Measurements from ENCODE around the gene ZNF677. TPM values are rescaled to one million over a fixed set of nuclear protein-coding genes. Genes with fewer than 3 reads are reported as not detected.
"Not testable (repeated sequence)": the region's sequence is repeated elsewhere in the genome, so short reads cannot be mapped to it uniquely, and the experiment has no call there.

ZNF677 gene
- total RNA-seq, 1 experiment from 2014 or later: 5.4 TPM

DNA sequence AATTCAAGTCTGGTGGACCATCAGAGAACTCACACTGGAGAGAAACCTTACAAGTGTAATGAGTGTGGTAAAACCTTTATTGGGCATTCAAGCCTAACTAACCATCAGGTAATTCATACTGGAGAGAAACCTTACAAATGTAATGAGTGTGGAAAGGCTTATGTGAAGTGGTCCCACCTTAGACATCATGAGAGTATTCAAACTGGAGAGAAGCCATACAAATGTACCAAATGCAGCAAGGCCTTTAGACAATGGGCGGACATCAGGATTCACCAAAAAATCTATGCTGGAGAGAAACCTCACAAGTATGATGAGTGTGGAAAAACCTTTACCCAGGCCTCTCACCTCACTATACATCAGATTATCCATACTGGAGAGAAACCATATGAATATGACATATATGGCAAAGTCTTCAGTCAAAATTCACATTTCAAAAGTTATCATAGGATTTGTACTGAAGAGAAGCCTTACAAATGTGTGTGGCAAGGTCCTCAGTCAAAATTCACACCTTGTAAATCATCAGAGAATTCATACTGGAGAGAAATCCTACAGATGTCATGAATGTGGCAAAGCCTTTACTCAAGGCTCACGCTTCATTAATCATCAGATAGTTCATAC is 41.9 kb downstream of the ZNF677 start:
- peaks cover 48% of the 10 kb centered on the region for H3K9me3 ChIP-seq (ENCODE audit: low read depth, low read length, poor library complexity, severe bottlenecking)
- DNase-seq (ENCODE audit: low spot score): no peak
- H3K27me3 ChIP-seq (replicated peaks; ENCODE audit: insufficient read depth, low read depth, low read length, poor library complexity): no peaks in the 10 kb centered on the region
- no peak overlapping the region for H3K4me3 ChIP-seq (ENCODE audit: low read depth, low read length, poor library complexity, severe bottlenecking)
- CTCF ChIA-PET: no interaction called here
- POLR2A ChIA-PET (ENCODE audit: low non-redundant PET): no interaction called here
- H3K36me3 ChIP-seq (ENCODE audit: insufficient read depth, low read length, poor library complexity, severe bottlenecking): no peaks in the 10 kb centered on the region
- TF ChIP-seq, protein P1, sequence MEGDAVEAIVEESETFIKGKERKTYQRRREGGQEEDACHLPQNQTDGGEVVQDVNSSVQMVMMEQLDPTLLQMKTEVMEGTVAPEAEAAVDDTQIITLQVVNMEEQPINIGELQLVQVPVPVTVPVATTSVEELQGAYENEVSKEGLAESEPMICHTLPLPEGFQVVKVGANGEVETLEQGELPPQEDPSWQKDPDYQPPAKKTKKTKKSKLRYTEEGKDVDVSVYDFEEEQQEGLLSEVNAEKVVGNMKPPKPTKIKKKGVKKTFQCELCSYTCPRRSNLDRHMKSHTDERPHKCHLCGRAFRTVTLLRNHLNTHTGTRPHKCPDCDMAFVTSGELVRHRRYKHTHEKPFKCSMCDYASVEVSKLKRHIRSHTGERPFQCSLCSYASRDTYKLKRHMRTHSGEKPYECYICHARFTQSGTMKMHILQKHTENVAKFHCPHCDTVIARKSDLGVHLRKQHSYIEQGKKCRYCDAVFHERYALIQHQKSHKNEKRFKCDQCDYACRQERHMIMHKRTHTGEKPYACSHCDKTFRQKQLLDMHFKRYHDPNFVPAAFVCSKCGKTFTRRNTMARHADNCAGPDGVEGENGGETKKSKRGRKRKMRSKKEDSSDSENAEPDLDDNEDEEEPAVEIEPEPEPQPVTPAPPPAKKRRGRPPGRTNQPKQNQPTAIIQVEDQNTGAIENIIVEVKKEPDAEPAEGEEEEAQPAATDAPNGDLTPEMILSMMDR (conservative IDR thresholded peaks at IDR 0.05; ENCODE audit: low read depth, low read length): no peak
- no peak for TF ChIP-seq EZH2 (IDR thresholded peaks at IDR 0.05; ENCODE audit: borderline replicate concordance, low read depth, low read length, poor library complexity, severe bottlenecking)
- no peaks in the 10 kb centered on the region for H3K4me1 ChIP-seq (ENCODE audit: insufficient read depth, low read length, poor library complexity, severe bottlenecking)
- H3K27ac ChIP-seq (ENCODE audit: low read depth, low read length, poor library complexity, severe bottlenecking): no peak overlapping the region
- intact Hi-C loops (cut with micrococcal nuclease; ENCODE audit: unreplicated experiment): no loop called here
- no TSS peak for BruUV-seq (replicated peaks)

- BruUV-seq (replicated peaks); CTCF ChIA-PET; H3K27ac ChIP-seq (ENCODE audit: low read depth, low read length, poor library complexity, severe bottlenecking); intact Hi-C loops (cut with micrococcal nuclease; ENCODE audit: unreplicated experiment); H3K4me3 ChIP-seq (ENCODE audit: low read depth, low read length, poor library complexity, severe bottlenecking); H3K27me3 ChIP-seq (replicated peaks; ENCODE audit: insufficient read depth, low read depth, low read length, poor library complexity); POLR2A ChIA-PET (ENCODE audit: low non-redundant PET); DNase-seq (ENCODE audit: low spot score); H3K36me3 ChIP-seq (ENCODE audit: insufficient read depth, low read length, poor library complexity, severe bottlenecking); H3K4me1 ChIP-seq (ENCODE audit: insufficient read depth, low read length, poor library complexity, severe bottlenecking): not testable (repeated sequence)
- H3K9me3 ChIP-seq (ENCODE audit: low read depth, low read length, poor library complexity, severe bottlenecking): peaks cover 42% of the 10 kb centered on the region
Measured at GRCh38 chr19:53211554-53211953, 43.1 kb downstream of the ZNF677 start.

GRCh38 chr19:53196777-53197396 is 57.8 kb downstream of the ZNF677 start:
- peak; percentile 87 for DNase-seq (ENCODE audit: low spot score)
- Histone ChIP-seq H3K27ac (ENCODE audit: low read depth, low read length, poor library complexity, severe bottlenecking) (peak overlapping the region; percentile 45), H3K36me3 (ENCODE audit: insufficient read depth, low read length, poor library complexity, severe bottlenecking) (no peaks in the 10 kb centered on the region), H3K4me3 (ENCODE audit: low read depth, low read length, poor library complexity, severe bottlenecking) (peak overlapping the region; percentile 57), H3K27me3 (replicated peaks; ENCODE audit: insufficient read depth, low read depth, low read length, poor library complexity) (no peaks in the 10 kb centered on the region), H3K9me3 (ENCODE audit: low read depth, low read length, poor library complexity, severe bottlenecking) (peaks cover 14% of the 10 kb centered on the region), H3K4me1 (ENCODE audit: insufficient read depth, low read length, poor library complexity, severe bottlenecking) (no peaks in the 10 kb centered on the region)
- ChIA-PET CTCF (no interaction called here), POLR2A (ENCODE audit: low non-redundant PET) (no interaction called here)
- no peak for TF ChIP-seq EZH2 (IDR thresholded peaks at IDR 0.05; ENCODE audit: borderline replicate concordance, low read depth, low read length, poor library complexity, severe bottlenecking)
- TF ChIP-seq, protein P1 (conservative IDR thresholded peaks at IDR 0.05; ENCODE audit: low read depth, low read length): no peak
- intact Hi-C loops (cut with micrococcal nuclease; ENCODE audit: unreplicated experiment): loop anchor here (5.0 kb wide), 1 partner anchor 550 kb away; no protein-coding TSS in a partner anchor
- no TSS peak for BruUV-seq (replicated peaks)

Measured in A673 (cell line).